CD4-positive, alpha-beta T cell (primary cell): Measurements from ENCODE around the gene NET1. TPM values are rescaled to one million over a fixed set of nuclear protein-coding genes. Genes with fewer than 3 reads are reported as not detected.
A peak's percentile ranks its signal among the peaks of the same experiment; 100 is the strongest.
"Not testable (repeated sequence)": the region's sequence is repeated elsewhere in the genome, so short reads cannot be mapped to it uniquely, and the experiment has no call there.

Experiments
- ATAC-seq: fragments of 200-7000 bp; cut with Tn5 transposase; one replicate; pipeline ENCODE4 v1.10.0; 2022; ENCODE audit warnings: mild to moderate bottlenecking; ENCODE audit not compliant: poor library complexity
- CTCF ChIA-PET: fragments of 350-600 bp; sonication (Branson Sonifier 250); formaldehyde crosslinking; loops from one replicate; lab custom pipeline; 2021; ENCODE audit warnings: antibody characterized with exemption, inconsistent platforms; lab: Charles Lee
- POLR2A ChIA-PET: fragments of 350-600 bp; sonication (Branson Sonifier 250); formaldehyde crosslinking; loops from one replicate; lab custom pipeline; 2021; ENCODE audit warnings: antibody characterized with exemption, inconsistent platforms; lab: Charles Lee
- DNase-seq, 14 experiments: peaks; one replicate each; pipeline ENCODE4 v3.0.0-alpha.2; 2013 to 2020; ENCODE audit warnings: mixed read lengths in 2 of 14
- H3K27ac ChIP-seq, 2 donors: one replicate each; pipeline versions ENCODE4 v1.5.1 to v1.7.0; 2013; ENCODE audit warnings: low read length in 2 of 2, low read depth in 1 of 2, mild to moderate bottlenecking in 1 of 2
- H3K27me3 ChIP-seq, 2 experiments: 1 replicate in 1 of 2; 2 replicates in 1 of 2; pipeline versions ENCODE4 v1.6.1 to v1.7.0; 2013; ENCODE audit warnings: low read length in 2 of 2, control low read depth in 1 of 2, mild to moderate bottlenecking in 1 of 2, moderate library complexity in 1 of 2; ENCODE audit not compliant: insufficient read depth in 2 of 2, control insufficient read depth in 1 of 2
- H3K36me3 ChIP-seq: one replicate; pipeline ENCODE4 v1.6.1; 2013; ENCODE audit warnings: low read length, control low read depth; ENCODE audit not compliant: insufficient read depth
- H3K4me1 ChIP-seq: one replicate; pipeline ENCODE4 v1.6.1; 2013; ENCODE audit warnings: low read length, control low read depth; ENCODE audit not compliant: insufficient read depth
- H3K4me3 ChIP-seq: one replicate; pipeline ENCODE4 v1.5.1; 2013; ENCODE audit warnings: mild to moderate bottlenecking, low read length, moderate library complexity
- H3K9me3 ChIP-seq, 2 experiments: 1 replicate in 1 of 2; 2 replicates in 1 of 2; pipeline versions ENCODE4 v1.6.1 to v1.7.0; 2013; ENCODE audit warnings: low read length in 2 of 2, mild to moderate bottlenecking in 2 of 2, control low read depth in 1 of 2, moderate library complexity in 1 of 2; ENCODE audit not compliant: control insufficient read depth in 1 of 2, insufficient read depth in 1 of 2
- H3K27ac Mint-ChIP-seq: one replicate; pipeline ENCODE4 v1.8.0; 2020; ENCODE audit warnings: mixed read lengths
- H3K27me3 Mint-ChIP-seq: one replicate; pipeline ENCODE4 v1.8.0; 2021; ENCODE audit warnings: mixed read lengths
- H3K36me3 Mint-ChIP-seq: one replicate; pipeline ENCODE4 v1.8.0; 2021; ENCODE audit warnings: low read depth, mixed read lengths
- H3K4me1 Mint-ChIP-seq: one replicate; pipeline ENCODE4 v1.8.0; 2021; ENCODE audit warnings: low read depth, mixed read lengths
- H3K4me3 Mint-ChIP-seq: one replicate; pipeline ENCODE4 v1.8.0; 2020; ENCODE audit warnings: mild to moderate bottlenecking, mixed read lengths
- H3K9me3 Mint-ChIP-seq: one replicate; pipeline ENCODE4 v1.8.0; 2020; ENCODE audit warnings: mixed read lengths
- intact Hi-C, 2 experiments: fragments of 100-400 bp; cut with DNase I in 1 of 2; cut with micrococcal nuclease in 1 of 2; formaldehyde crosslinking; loops; one replicate each; pipeline versions ENCODE4 v1.15.1 to v1.9.0; 2023 to 2025; cut with DNase I, micrococcal nuclease
- total RNA-seq, 174 experiments: library from RNA in 2 of 174; stranded (reverse) in 2 of 174; gene quantifications; one replicate each; pipeline ENCODE4 v1.2.3 and lab custom pipeline; 2021 to 2026
- TF ChIP-seq, protein P1 (sequence below): fragments of 200-600 bp; IDR thresholded peaks from one replicate; pipeline ENCODE4 v1.8.0; 2022; ENCODE audit warnings: antibody characterized with exemption, mild to moderate bottlenecking

The NET1 gene
- total RNA-seq, 2 experiments from 2014 or later = 29.0 to 30.5 TPM

DNA sequence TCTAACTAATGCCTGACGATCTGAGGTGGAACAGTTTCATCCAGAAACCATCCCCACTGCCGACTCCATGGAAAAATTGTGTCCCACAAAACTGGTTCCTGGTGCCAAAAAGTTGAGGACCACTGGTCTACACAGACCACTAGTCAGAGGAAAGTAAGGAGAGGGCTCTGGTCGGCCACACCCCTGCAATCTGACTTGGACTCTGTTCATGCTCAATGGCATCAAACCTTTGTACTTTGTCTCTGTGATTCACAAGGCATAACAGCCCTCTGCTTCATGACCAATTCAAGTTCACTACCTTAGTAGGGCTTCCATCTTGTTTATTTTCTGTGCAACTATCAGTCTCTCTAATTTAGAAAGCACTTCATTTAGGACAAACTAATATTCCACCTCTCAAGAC lies 9.6 kb upstream of the NET1 start:
- CTCF ChIA-PET = no interaction called here
- no peaks in the 10 kb centered on the region for H3K4me1 Mint-ChIP-seq
- intact Hi-C loops = no loop called here
- H3K27ac ChIP-seq = no peak overlapping the region
- TF ChIP-seq, protein P1, sequence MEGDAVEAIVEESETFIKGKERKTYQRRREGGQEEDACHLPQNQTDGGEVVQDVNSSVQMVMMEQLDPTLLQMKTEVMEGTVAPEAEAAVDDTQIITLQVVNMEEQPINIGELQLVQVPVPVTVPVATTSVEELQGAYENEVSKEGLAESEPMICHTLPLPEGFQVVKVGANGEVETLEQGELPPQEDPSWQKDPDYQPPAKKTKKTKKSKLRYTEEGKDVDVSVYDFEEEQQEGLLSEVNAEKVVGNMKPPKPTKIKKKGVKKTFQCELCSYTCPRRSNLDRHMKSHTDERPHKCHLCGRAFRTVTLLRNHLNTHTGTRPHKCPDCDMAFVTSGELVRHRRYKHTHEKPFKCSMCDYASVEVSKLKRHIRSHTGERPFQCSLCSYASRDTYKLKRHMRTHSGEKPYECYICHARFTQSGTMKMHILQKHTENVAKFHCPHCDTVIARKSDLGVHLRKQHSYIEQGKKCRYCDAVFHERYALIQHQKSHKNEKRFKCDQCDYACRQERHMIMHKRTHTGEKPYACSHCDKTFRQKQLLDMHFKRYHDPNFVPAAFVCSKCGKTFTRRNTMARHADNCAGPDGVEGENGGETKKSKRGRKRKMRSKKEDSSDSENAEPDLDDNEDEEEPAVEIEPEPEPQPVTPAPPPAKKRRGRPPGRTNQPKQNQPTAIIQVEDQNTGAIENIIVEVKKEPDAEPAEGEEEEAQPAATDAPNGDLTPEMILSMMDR = no peak
- no peak overlapping the region for H3K4me3 ChIP-seq
- POLR2A ChIA-PET = no interaction called here
- no peaks in the 10 kb centered on the region for H3K36me3 ChIP-seq
- no peaks in the 10 kb centered on the region for H3K4me1 ChIP-seq
- H3K9me3 Mint-ChIP-seq = no peaks in the 10 kb centered on the region
- DNase-seq (no peak), ATAC-seq (no peak)
- no peak overlapping the region for H3K27ac Mint-ChIP-seq
- no peaks in the 10 kb centered on the region for H3K9me3 ChIP-seq
- peaks cover 12% of the 10 kb centered on the region for H3K27me3 Mint-ChIP-seq
- no peaks in the 10 kb centered on the region for H3K27me3 ChIP-seq
- no peaks in the 10 kb centered on the region for H3K36me3 Mint-ChIP-seq
- no peak overlapping the region for H3K4me3 Mint-ChIP-seq

DNA sequence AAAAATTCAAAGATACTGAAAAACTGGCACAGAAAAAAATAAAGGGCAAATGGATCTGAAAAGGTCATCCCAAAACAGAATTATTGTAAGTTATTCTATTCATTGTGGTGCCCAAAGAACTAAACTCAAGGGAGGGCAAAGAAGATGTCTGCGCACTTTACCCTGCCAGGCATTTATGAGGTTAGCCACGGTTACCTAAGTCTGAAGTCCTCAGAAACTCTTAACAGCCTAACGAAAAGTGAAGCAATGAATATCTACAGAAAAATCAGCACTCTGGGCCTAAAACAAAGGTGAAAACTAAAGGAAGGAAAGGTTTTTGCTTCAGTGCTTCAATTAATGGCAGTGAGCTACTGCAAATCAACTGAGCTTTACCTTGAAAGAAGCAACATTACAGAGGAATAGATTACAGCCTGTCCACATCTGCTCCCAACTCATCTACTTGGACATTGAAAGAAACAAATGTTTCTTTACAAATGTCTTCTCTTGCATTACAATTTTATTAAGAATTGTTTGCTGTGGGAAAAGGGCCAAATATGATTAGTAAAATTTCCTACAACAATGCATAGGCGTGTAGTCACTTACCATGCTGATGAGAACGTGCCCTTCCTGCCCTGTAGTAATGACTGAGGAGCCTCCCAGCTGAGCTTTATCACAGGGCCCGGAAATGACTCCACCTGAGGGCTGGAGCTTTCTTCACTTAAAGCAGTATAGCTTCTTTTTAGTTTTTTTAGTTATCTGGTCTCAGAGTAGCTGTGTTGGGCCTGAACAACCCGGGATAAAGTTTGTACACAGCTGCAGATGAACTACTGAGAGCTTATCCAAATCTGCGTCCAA lies 7.9 kb upstream of the NET1 start, which contains the start of gene TUBAL3:
Gene TUBAL3, minus strand, starts transcription at position 621 of the 834 bp plus-strand sequence. Its CDS starts 36 bp downstream, at position 585.
- no peaks in the 10 kb centered on the region for H3K36me3 ChIP-seq
- TF ChIP-seq, protein P1 = no peak
- H3K4me1 Mint-ChIP-seq = no peaks in the 10 kb centered on the region
- ChIA-PET CTCF (no interaction called here), POLR2A (no interaction called here)
- ATAC-seq (no peak), DNase-seq (no peak)
- H3K27ac ChIP-seq = no peak within 1 kb of the TSS
- intact Hi-C loops = no loop called here
- H3K27me3 ChIP-seq = no peaks in the 10 kb centered on the region
- no peaks in the 10 kb centered on the region for H3K4me1 ChIP-seq
- H3K4me3 Mint-ChIP-seq = no peak within 1 kb of the TSS
- no peaks in the 10 kb centered on the region for H3K9me3 ChIP-seq
- no peak within 1 kb of the TSS for H3K4me3 ChIP-seq
- no peaks in the 10 kb centered on the region for H3K36me3 Mint-ChIP-seq
- no peak within 1 kb of the TSS for H3K27ac Mint-ChIP-seq
- peaks cover 10% of the 10 kb centered on the region for H3K27me3 Mint-ChIP-seq
- no peaks in the 10 kb centered on the region for H3K9me3 Mint-ChIP-seq

DNA sequence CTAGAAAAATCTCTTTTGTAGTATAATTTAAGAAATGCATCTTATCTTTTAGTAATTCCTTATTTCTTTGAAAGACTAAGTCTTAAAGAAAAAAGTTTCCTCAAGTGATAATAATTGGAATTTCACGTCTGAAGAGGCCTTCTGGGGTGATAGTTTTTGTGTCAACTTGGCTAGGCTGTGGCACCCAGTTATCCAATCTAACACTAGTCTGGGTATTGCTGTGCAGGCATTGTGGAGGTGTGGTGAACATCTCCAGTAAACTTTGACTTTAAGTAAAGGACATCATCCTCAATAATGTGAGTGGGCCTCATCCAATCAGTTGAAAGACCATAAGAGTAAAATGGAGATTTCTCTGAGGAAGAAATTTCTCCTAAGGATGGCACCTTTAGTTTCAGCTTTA lies 5.4 kb upstream of the NET1 start:
- TF ChIP-seq, protein P1 = no peak
- H3K9me3 ChIP-seq = no peaks in the 10 kb centered on the region
- H3K27me3 ChIP-seq = peaks cover 6 to 10% of the 10 kb centered on the region in 2 experiments
- no peaks in the 10 kb centered on the region for H3K9me3 Mint-ChIP-seq
- ATAC-seq (no peak), DNase-seq (no peak)
- no peak overlapping the region for H3K4me3 Mint-ChIP-seq
- no peaks in the 10 kb centered on the region for H3K4me1 ChIP-seq
- no peaks in the 10 kb centered on the region for H3K36me3 ChIP-seq
- ChIA-PET POLR2A (no interaction called here), CTCF (no interaction called here)
- intact Hi-C loops = no loop called here
- H3K4me3 ChIP-seq = no peak overlapping the region
- H3K27ac ChIP-seq = no peak overlapping the region
- no peak overlapping the region for H3K27ac Mint-ChIP-seq
- no peaks in the 10 kb centered on the region for H3K36me3 Mint-ChIP-seq
- peaks cover under 1% of the 10 kb centered on the region for H3K4me1 Mint-ChIP-seq
- peaks cover 10% of the 10 kb centered on the region for H3K27me3 Mint-ChIP-seq

- H3K4me1 Mint-ChIP-seq, H3K36me3 Mint-ChIP-seq, intact Hi-C loops, H3K27ac Mint-ChIP-seq, H3K9me3 ChIP-seq, H3K4me1 ChIP-seq, ATAC-seq, H3K9me3 Mint-ChIP-seq, H3K27ac ChIP-seq, H3K27me3 ChIP-seq, DNase-seq, H3K36me3 ChIP-seq, POLR2A ChIA-PET, H3K4me3 ChIP-seq: not testable (repeated sequence)
- Mint-ChIP-seq H3K4me3 (peak overlapping the region; percentile 35), H3K27me3 (peaks cover 10% of the 10 kb centered on the region)
- CTCF ChIA-PET = interaction anchor here (1.5 kb wide), 1 partner anchor 561 kb away, joined by 7 read pairs; no protein-coding TSS in a partner anchor
These were observed 1.6 kb upstream of the NET1 start for GRCh38 chr10:5410787-5411186.
